Measurements from ENCODE around the gene RAB12.
A peak's percentile ranks its signal among the peaks of the same experiment; 100 is the strongest.
"Not testable (repeated sequence)": the region's sequence is repeated elsewhere in the genome, so short reads cannot be mapped to it uniquely, and the experiment has no call there.

The RAB12 gene, protein sequence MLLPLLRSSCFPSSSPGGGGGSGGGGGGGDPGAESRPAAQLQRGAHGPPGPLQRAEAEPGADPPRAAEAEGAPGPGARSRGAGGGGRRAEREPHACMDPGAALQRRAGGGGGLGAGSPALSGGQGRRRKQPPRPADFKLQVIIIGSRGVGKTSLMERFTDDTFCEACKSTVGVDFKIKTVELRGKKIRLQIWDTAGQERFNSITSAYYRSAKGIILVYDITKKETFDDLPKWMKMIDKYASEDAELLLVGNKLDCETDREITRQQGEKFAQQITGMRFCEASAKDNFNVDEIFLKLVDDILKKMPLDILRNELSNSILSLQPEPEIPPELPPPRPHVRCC

DNA sequence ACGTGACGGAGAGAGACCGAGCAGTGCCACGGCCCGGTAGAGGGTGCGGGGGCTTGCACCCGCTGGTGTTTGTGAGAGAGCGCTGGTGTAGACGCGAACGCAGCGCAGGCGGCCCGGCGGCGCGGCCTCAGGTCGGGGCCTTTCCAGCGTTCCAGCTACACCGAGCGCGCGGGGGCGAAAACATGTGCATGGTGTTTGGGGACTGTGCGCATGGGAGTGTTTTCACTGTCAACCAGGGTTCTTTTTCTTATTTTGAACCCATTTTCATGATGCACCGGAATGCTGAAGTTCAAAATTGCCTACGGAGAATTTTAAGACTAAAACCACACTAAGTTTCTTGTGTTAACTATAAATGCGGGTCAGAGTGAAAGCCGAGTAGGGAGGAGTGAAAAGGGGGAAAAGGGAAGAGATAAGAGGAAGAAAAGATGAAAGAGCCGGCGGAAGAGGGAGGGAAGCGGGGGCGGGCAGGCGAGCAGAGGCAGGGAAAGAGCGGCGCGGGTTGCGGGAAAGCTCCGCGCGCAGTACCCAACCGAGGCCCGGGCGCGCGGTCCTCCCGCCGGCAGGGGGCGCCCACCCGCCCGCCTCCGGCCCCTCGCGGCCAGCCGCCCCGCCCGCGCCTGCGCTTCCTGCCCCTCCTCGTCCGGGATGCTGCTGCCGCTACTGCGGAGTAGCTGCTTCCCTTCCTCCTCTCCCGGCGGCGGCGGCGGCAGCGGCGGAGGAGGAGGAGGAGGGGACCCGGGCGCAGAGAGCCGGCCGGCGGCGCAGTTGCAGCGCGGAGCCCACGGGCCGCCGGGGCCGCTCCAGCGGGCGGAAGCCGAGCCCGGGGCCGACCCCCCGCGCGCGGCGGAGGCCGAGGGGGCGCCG is at the start of gene RAB12:
TSS of gene RAB12 (plus strand) at position 643 of the 864 bp plus-strand sequence. CDS start at position 646, 3 bp downstream.
- DNase-seq: peak; percentile 32

DNA sequence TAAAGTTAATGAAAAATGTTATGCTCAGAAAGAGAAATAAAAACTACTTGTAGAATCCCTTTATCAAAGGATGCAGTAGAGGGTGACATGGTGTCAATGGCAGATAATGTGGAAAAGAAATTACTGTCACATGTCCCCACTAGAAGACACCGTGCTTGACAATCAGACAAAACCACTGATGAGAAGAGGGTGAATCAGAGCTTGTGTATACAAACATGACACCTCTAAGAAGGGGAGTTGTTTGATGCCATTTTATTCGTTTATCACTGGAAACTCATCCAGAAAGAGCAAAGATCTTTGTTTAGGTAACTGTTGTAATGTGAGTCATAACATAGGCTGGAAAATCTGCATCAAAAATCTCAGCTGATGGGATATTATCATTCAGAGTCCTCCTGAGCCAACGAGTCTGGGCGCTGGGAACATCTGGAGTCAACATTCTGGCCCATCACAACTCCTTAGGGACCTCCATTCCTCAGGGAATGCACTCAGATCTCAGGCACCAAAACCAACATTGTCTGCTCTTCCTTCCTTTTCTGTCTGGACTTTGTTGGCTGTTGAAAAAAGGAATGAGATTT is 49.5 kb upstream of the RAB12 start:
- no peak for DNase-seq

DNA sequence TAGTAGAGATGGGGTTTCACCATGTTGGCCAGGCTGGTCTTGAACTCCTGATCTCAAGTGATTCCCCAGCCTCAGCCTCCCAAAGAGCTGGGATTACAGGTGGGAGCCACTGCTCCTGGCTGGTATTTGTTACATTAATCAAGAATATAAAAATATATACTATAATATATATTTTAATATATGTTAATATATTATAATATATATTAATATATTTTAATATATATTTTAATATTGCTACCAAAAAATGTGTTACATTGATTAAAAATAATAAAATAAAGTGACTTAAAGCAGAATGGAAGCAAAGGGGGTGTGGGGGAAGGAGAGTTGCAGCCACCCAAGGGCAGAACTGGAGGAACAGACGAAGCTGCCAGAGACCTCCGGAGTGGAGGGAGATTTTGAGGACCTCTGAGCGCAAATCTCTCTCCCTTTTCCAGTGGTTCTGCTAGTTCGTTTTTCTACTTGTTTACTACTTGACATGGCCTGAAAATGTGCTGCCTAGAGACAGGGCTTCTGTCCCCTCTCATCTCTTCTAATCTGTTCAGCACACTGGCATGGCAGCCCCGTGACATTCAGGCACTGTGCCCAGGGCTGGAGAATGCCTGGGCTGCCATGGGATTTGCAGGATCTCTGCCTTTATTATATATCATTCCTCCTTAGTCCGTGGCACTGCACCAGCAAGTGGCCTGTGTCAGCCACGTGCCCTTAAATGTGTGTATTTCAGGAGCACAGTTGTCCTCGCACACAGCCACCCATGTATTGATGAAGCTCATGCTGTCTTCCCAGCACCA is 47.9 kb upstream of the RAB12 start:
- DNase-seq: no peak

DNA sequence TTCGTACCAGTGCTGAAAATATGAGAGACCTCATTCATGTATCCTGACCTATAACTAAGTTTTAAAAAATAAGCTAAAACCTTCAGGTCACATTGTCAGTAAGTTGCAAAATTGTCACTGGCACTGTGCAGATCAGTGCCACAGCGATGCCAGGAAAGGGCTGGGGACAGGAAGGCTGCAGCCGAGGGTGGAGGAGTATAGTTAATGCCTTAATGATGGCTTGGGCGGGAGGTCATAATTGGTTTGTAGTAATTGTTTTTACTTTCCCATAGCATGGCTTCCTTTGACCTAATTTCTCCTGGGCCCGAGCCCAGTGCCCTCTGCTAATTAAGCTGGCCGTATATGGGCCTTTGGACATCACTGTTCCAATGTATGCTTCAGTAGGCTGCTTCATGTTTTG is 47.2 kb upstream of the RAB12 start:
- DNase-seq: no peak

DNA sequence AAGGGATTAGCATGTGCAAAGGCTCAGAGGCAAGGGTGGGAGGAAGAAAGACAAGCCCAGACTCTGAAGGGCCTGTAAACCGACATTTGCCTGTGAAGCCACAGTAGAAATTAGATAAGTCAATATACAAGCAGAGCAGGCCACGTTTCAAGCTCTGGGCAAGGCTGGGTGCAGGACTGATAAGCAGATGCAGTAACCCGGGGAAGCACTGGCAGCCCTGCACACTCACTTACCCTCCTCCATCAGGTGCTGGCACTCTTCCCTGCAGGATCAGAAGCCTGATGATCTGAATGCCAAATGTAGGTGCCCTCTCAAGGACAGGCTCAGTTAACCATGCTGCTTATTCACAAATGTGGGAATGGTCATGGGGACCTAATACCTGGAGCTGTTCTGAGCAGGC is 46.3 kb upstream of the RAB12 start:
- DNase-seq: no peak

DNA sequence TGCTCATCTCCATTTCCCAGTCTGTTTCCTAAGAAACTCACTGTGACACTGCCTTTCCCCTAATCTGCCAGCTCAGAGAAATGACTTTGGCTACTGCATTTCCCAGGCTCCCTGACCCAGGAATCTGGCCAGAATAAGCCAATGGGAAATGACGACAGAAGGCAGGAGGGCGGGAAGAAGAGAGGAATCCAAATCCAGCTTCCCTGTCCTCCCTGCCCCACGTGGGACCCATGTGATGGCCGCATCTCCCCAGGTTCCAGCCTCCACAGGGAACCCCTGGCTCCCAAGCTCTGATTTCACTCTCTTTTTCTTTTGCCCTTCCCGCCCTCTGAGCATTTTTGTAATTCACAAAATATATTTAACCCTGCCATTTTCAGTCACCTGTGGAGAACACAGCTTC is 37.8 kb upstream of the RAB12 start:
- no peak for DNase-seq

DNA sequence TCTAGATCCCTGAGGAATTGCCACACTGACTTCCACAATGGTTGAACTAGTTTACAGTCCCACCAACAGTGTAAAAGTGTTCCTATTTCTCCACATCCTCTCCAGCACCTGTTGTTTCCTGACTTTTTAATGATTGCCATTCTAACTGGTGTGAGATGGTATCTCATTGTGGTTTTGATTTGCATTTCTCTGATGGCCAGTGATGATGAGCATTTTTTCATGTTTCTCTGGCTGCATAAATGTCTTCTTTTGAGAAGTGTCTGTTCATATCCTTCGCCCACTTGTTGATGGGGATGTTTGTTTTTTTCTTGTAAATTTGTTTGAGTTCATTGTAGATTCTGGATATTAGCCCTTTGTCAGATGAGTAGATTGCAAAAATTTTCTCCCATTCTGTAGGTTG is 35.5 kb upstream of the RAB12 start:
- DNase-seq: not testable (repeated sequence)

DNA sequence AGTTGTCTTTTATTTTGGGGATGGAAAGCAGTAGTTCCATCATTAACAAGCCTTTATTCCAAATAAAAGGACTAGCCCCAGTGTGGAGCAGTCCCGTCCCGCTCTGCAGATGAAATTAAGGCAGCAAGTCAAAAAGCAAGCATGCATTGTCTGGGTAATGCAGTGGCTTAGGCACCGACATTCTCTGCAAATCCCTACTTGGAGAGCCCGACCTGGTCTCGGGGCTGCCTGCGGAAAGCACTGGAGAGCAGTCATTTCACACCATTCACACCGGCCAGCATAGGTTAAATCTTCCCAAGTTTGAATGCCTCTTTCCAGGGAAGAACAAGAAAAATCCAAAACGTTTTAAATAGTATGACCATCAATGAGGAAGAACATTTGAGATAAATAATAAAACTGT is 24.4 kb upstream of the RAB12 start:
- DNase-seq: no peak

DNA sequence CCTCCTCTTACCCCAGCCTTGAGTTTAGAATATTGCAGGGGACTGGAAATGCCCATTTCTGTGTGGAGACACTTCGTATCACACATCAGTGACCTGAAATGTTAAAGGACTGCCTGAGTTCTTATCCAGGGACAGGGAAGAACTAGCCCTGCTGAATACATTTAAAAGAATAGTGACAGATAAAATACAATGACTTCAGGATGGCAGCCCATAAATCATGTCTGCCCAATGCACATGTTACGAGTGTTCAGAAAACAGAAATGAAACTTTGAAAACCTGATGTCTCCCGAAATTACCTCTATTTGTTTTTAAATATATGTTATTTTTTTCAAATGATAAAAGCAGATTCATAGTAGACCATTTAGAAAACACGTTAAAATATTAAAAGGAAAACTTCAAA is 22.3 kb upstream of the RAB12 start:
- no peak for DNase-seq

DNA sequence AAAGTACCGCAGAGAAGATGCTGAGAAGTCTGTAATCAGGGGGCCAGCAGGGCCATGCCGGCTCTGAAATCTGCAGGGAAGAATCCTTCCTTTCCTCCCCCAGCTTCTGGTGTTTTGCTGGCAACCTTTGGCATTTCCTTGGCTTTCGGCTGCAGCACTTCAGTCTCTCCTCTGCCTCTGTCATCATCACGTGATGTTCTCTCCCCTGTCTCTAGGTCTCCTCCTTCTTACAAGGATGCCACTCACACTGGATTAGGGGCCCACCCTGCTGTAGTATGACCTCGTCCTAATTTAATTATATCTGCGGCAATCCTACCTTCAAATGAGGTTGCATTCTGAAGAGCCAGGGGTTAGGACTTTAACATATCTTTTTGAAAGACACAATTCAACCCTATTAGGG is 13.8 kb upstream of the RAB12 start:
- DNase-seq: no peak

DNA sequence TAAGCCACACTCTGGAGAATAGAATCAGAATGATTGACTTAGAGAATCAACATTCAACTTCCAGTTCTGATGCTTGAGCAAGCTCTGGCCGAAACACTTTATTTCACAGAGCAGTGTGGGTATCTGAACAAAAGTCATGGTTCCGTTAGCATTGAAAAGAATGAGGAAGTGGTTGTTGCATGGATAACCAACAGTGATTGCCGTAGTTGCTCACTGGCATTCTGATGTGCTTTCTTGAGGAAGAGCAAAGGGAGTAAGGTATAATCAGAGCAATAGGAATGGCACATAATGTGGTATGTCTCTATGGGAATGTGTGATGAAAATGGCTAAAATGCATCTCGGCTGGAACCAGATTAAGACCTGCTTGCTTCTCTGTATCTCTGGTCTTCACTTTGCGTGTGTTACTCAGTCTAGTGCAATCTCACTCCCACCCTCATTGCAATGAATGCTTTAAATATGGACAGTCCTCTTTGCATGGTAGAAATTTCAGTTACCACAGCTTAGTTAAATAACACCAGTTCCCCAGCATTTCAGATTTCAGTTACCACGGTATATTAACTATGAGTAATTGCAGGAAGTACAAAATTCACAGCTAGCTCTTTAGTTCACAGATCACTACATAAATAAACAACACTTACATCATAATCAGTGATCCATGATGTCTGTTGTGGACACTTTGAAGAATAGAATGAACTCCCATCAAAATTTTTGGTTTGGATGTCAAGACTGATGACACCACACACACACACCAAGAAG is 7.8 kb upstream of the RAB12 start:
- DNase-seq: peak; percentile 88

DNA sequence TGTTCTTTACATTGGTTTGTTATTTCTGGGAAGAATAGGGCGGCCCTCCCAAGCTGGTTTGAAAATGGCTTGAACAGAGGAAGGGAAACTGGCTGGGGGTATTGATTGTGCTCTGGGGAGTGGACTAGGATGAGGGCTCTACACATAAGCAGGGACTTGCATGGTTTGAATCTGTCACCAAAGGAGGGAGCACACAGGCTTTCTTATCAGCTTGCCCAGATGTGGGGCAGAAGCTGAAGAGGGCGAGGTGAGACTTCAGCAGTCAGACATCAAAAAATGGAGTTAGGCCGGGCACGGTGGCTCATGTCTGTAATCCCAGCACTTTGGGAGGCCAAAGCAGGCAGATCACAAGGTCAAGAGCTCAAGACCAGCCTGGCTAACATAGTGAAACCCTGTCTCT is 7.2 kb upstream of the RAB12 start:
- DNase-seq: no peak

DNA sequence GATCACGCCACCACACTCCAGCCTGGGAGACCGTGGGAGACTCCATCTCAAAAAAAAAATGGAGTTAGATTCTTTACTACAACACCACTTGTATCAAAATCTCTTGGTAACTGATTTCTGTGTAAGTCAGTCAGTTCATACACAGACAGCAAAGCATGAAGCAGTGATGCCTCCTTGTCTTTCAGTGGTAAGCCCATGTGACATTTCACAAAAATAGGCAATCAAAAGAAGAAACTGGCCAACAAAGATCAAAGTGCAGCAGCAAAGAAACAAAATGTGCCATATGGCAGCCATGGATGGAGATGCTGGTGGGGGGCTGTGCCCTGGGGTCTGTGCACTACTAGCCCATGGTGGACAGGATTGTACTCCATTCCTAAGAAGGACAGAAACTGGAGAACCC is 6.7 kb upstream of the RAB12 start:
- DNase-seq: no peak

DNA sequence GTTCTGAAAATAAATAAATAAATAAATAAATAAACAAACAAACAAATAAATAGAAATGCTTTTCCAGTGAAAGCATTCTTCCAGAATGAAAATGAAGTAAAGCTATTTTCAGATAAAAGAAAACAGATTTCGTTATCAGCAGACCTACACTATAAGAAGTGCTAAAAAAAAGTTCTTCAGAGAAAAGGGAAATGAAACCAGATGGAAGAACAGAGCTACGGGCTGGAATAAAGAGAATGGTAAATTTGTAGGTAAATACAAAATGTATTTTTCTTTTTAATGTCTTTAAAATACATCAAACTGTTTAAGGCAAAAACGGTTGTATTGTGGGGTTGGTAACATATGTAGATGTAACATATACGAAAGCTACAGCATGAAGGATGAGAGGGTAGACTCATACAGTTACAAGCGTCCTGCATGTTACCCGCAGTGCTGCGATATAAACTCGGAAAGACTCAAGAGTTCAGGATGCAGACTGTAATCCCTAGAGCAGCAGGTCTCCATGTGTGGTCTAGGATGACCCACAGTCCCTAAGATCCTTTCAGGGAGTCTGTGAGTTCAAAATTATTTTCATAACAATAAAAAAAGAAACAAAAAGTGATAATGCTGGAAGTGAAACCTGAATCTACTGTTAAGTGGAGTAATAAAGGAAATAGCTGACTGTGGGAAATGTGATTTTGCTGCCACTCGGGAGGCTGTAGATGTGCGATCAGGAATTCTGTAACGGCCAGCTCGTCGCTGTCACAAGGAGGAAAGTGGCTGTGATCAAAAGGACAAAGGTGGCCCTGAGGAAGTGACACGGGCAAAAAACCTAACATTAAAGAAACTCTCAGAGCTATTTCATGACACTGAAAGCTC is 5.3 kb upstream of the RAB12 start:
- DNase-seq: no peak

DNA sequence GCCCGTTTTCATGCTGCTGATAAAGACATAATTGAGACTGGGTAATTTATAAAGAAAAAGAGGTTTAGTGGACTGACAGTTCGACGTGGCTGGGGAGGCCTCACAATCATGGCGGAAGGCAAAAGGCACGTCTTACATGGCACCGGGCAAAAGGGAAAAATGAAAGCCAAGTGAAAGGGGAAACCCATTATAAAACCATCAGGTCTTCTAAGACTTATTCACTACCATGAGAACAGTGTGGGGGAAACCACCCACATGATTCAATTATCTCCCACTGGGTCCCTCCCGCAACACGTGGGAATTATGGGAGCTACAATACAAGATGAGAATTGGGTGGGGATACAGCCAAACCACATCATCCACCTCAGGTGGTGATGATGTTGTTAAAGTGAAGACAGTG is 3.3 kb upstream of the RAB12 start:
- DNase-seq: no peak

DNA sequence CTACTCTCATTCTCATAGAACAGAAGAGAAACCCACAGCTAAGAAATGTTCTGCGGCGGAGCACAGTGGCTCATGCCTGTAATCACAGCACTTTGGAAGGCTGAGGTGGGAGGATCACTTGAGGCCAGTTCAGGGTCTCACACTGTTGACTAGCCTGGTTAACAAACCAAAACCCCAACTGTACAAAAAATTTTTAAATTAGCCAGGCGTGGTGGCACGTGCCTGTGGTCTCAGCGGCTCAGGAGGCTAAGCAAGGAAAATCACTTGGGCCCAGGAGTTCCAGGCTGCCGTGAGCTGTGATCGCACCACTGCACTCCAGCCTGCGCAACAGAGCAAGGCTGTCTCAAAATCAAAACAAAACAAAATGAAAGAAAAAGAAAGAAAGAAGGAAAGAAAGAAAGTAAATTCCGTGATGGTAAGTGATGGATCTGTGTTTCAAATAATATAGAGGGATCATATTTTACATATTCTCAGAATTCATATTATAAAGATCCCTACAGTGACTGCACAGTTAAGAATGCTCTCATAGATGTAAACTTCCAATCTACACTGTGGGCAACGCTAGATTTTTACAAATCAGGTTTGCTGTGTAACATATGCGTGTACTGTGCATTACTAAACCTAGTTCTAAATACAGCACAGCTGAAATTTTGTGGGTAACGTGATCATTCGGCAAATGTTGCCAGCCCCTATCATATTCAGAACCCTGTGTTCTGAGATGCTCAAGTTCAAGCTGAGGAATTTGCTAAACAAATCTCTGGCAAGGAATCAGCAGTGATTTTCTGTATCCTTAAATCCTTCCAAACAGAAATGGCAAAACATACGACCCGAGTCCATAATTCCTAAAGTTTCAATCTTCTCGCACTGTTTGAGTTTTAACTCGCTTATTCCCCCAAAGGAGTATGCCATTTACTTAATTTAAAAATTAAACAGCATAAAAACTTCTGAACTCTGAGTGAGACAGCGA is 1.2 kb upstream of the RAB12 start:
- DNase-seq: peak; percentile 84

DNA sequence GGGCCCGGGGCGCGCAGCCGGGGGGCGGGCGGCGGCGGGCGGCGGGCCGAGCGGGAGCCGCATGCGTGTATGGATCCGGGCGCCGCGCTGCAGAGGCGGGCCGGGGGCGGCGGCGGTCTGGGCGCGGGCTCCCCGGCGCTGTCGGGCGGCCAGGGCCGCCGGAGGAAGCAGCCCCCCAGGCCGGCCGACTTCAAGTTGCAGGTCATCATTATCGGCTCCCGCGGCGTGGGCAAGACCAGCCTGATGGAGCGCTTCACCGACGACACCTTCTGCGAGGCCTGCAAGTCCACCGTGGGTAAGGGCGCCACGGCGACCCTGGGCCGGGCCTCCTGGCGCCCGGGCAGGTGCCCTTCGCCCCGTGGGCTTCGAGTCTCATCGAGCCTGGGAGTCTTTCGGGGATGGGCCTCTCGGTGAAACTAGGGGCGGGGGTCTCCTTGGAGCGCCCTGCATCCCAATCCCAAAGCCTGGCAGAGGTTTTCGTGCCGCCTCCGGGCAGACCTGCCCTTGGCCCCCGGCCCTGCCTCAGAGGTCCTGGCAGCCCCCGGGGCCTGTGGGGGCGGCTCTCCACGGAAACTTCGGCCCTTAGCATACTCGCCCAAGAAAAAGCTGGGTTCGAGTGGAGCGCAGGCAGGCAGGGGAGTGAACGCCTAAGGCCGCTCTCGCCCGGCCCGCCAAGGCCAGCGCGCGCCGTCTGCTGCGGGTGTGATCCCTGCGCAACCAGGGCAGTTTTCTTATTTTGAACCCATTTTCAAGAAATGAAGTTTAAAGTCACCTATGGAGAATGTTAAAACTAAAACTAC is 622 bp downstream of the RAB12 start:
- no peak for DNase-seq

DNA sequence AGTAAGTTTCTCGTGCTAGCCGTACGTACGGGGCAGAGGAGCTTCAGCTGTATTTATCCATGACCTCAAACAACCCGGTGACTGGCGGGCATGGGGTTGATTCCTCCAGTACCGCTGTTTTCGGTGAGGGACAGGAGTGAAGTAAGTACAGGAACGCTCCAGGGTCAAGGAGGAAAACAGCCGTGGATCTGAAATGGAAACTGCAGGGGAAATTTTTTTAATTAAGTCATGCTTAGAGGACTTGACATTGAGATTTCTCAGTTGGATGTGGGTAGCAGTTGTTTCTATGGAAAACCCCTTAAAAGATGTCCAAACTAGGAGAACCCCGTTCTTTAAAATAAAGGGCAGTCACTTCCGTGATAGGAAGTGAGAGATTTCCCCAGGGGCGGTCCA is 1.2 kb downstream of the RAB12 start:
- no peak for DNase-seq

DNA sequence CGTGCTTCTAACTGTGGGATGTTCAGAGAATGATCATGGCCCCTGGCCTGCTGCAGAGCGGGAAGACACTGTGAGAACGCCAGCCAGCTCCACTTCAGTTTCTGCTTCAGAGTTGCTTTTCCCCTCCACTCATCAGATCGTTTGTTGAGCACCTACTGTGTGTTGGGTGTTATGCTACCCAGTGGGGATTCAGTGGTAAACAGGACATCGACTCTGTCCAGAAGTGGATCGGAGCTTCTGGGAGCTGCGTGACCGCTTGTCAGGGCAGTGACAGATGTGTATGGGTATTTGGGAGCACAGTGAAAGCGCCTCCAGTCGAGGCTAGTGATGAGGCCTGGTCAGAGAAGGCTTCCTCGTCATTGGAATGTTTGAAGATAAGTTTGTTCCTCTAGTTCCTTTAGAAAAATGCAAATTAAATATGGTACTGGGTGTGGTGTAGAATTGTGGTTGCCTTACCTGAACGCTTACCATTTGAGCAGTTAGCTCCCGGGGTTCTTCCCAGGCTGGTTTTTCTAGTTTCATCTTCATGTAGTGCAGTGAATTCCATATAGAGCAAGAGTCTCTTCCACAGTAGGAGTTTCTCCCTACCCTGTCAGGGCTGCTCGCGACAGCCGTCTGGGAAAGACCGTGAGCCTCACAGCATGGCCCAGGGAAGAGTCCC is 2.8 kb downstream of the RAB12 start:
- no peak for DNase-seq

Measured in kidney glomerular epithelial cell (primary cell).